Amniotic epithelial cell (primary cell): Measurements from ENCODE around the gene COASY.
"Not testable (repeated sequence)": the region's sequence is repeated elsewhere in the genome, so short reads cannot be mapped to it uniquely, and the experiment has no call there.

ENCODE experiments used
- DNase-seq: peaks from one replicate; pipeline ENCODE4 v3.0.0-alpha.2; 2010; ENCODE audit warnings: low read depth

COASY gene

DNA sequence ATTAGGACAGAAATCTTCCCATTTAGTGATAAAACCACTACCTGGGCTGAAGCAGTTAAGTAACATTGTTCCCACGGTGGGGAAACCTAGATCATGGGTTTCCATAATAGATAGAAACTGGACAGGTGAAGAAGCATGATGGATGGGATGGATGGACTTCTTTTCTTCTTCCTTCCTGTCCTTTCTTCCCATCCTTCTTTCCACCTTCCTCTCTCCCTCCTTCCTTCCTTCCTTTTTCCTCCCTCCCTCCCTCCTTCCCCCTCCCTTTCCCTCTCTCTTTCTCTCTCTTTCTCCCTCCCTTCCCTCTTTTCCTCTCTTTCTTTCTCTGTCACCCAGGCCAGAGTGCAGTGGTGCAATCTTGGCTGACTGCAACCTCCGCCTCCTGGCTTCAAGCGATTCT is 12.5 kb downstream of the COASY start:
- no peak for DNase-seq

DNA sequence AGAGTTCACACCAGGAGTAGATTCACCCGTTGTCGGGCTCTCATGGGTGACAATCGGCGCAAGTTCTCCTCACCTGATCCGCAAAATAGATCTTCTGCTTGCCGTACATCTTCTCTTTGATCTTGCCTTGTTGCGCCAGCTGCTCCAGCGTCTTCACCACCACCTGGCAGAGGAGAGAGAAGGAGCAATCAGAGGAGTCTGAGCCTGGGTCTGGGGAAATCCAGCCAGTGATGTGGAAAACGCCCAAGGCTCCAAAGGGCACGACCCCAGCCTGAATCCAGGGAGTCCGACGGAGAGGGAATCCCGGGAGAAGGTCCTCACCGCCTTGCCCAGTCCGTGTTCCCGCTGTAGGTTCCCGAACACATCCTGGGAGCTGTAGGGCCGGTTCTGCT is 15.2 kb downstream of the COASY start:
- no peak for DNase-seq

- peak; percentile 91 for DNase-seq
These were observed 15.8 kb downstream of the COASY start, which contains the start of gene PSMC3IP for GRCh38 chr17:42577532-42578281. TSS of gene PSMC3IP (minus strand) at chr17:42577729. CDS start at chr17:42577686, 43 bp downstream.

DNA sequence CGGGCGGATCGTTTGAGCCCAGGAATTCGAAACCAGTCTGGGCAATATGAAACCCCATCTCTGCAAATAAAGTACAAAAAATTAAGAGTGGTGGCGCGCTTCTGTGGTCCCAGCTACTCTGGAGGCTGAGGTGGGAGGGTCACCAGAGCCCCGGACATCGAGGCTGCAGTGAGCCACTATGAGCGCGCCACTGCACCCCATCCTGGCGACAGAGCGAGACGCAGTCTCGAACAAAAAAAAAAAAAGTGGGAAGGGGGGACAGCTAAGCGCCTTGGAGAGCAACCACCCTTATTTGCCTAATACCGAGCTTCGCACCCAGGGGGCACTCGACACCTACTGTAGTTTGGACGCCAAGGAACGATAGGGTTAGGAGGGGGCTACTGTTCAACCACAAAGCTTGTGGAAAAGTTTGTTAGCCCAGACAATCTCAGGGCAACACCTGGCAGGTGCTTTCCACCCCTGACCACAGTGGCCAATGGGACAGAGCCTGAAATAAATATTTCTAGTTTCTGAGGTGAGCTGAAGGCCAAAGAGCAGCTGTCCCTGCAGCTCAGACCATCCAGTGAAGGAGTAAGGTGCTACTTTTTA is 16.4 kb downstream of the COASY start:
- peak; percentile 60 for DNase-seq

DNA sequence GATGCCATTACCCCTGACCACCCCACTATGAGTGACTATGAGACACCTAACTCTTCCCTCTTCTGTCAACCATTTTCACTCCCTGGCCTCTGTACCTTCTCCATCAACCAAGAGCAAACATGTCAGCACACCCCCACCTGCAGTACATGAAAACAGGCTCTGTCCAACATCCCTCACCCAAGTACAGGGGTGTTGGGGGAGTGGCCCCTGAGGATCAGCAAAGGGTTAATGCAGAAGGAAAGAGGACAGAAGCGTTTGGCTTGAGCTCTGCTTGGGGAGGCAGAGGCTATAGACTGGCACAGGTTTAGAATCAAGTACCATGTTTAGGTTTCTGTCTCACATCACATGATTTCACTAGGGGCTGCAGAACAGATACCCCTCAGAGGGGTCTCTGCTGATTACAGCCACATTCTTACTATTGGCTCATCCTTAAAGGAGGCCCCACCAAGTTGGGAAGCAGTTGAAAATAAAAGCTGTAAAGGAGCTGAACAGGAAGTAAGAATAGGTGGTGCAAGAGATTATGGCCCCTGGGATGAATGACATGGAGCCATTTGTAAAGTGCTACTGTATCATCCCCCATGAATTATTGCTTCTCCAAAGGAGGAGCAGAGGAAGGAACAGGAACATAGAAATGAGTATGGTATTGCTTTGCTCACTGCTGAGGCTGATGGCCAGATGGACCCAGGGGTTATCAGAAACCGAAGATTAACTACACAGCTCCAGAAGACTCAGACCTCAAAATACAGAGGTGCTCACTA is 18.0 kb downstream of the COASY start:
- DNase-seq, result no peak

DNA sequence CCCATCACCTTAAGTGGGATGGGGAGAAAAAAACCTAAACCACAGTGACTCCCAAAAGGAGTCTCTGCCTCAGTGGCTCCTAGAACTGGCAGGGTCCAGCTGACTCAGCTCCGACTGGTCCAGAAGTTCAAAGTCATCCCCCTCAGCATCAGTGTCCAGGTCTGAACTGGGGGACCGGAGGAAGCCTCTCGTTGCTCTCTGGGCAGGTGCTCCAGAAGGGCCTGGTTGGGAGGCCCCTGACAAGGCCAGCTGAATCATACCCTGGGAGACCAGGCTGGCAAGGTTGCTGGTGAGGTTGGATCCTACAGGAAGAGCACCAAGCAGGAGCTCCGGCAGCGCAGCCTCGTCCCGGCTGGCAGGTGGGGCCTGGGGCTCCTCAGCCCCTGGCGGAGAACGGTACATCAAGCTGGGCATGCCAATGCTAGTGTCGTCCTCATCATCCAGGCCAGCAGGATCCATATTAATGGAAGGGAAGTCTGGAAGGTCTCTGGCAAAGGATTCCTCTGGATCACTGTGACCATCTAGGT is 19.9 kb downstream of the COASY start:
- no peak for DNase-seq

- no peak for DNase-seq
These were observed 22.9 kb downstream of the COASY start for GRCh38 chr17:42584880-42585279.

DNA sequence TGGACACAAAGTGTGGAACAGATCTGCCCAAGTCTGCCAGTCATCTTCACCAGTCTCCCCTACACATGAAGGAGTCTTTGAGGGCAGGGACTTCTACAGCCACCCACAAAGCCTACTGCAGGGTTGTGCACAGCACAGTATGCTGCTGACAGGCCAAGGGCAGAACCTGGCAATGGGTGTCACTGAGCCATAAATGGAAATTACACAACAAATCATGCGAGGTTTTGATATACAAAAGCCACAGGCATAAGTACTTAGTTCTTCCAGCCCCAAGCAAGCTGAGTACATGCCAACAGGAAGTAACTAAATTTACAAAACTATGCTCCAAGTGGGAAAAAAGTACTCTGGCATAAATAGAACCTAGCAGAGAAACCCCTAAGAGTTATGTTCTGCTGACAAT is 23.4 kb downstream of the COASY start:
- no peak for DNase-seq

- no peak for DNase-seq
These were observed 24.7 kb downstream of the COASY start for GRCh38 chr17:42586514-42587230.

DNA sequence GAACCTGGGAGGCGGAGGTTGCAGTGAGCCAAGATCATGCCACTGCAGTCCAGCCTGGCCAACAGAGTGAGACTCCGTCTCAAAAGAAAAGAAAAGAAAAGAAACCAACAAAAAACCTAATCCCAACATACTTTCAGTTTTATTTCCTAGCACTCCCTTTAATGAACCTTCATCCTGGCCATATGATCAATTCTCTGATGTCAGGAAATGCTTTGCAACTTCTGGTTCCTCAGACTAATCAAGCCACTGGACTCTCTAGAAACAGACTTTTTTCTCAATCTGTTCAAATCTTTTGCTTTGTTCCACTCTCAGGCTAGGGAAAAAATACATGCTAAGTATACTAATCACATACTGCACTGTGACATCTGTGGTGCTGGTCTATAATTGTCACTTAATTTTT is 28.9 kb downstream of the COASY start:
- no peak for DNase-seq

DNA sequence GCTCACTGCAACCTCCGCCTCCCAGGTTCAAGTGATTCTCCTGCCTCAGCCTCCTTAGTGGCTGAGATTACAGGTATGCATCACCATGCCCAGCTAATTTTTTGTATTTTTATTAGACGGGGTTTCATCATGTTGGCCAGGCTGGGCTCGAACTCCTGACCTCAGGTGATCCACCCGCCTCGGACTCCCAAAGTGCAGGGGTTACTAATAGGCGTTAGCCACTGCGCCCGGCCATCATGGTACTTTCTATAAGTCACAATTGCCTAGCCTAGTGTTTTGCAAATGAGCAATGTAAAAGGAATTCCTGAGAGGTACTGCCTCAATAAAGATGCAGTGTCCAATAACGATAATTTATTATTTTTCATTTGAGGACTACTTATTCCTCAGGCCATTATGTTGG is 29.5 kb downstream of the COASY start:
- no peak for DNase-seq

GRCh38 chr17:42596386-42596785 is 34.4 kb downstream of the COASY start:
- DNase-seq, result no peak

DNA sequence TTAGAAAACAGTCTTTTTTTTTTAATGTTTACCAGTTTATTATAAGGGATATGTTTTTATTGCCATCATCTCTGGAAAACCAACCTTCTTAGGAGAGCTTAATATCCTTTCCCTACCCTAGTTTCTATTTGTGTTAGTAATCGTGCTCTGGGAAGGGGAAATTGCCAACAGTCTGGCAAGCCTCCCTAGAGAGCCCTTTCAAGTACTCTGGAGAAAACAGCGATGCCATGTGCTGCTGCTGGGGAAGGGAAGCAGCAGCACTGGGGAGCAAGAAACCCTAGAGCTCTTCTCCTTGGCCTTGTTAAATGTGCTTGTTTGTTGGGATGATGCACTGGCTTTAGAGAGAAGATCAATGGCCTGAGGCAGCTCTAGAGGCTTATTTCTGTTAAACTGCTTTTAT is 37.0 kb downstream of the COASY start:
- DNase-seq, result no peak

GRCh38 chr17:42603318-42603717 is 41.4 kb downstream of the COASY start:
- no peak for DNase-seq

DNA sequence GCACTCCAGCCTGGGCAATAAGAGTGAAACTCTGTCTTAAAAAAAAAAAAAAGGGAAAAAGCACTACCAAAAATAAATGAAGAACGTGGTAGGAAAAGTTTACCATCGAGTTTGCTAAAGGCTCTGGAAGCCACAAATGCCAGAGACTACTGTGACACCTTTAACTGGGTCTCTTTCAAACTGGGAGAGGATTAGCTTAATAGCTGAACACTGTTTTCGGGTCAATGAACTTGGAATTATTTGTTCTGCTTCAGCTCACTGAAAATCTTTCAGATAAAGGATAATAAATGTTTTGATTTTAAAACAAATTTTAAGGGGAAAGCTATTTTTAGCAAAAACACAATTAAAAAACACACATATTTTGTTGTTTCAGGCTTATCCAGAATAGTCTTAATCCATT is 45.8 kb downstream of the COASY start:
- no peak for DNase-seq

DNA sequence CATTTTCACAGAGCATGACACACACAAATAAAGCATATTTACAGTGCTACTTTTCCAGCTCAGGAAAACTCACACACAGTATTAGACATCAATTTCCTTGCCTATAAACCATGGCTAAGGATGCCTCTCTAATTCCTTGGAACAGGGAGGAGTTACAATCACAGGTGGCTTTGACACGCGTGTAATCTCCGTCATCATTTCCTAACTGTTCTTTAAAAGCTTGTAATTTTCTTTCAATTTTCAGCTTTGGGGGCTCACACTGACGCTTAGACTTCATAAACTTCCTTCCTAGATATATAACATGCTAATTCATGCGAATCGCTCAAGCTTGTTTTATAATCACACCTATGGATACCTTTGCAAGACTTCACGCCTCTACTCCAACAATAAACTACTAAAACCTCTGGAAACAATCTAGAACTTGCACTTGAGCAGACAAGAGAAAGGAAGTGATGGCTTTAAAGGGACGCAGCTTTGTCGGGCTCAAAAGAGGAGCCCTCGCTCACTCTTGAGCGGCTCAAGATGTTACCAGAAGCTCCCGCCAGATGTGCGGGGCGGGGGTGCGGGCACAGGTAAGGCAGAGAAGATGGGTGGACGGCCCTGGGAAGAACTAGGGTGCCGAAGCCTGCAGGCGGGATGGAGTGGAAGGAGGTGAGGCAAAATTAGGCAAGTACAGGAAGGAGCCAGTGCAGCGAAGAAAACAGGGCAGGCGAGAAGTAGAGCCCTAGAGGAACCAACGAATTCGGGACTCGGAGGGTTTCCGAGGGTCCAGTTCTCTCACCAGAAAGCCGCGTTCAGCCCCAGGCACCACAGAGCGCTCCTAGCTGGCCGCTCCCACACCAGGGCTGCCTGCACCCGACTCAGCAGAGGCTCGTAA is 46.6 kb downstream of the COASY start:
- peak; percentile 3 for DNase-seq

DNA sequence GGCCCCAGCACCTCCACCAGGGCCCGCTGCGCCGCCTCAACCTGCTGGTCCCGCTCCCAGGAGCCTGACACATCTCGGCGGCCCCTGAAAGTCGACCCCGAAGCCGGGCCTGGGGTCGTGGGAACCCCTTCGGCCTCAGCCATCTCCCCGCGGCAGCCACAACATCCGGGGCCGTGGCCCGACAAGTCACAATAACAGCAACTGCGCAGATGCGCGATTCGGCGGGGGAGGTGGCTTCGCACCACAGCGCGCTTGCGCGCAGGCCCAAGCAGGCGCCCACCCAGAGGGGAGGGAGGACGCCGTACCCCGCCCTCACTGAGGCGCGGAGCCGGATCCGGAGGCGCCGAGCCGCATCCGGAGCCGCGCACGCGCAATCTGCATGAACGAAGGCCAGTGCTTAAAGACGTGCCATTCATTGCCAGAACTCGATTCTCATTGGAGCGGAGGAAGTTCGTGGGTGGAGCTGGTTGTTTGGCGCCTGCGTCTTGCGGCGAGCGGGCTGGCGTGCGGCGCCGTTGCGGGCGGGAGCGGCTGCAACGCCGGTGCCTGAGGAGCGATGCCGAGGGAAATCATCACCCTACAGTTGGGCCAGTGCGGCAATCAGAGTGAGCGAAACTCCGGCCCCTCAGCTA is 47.4 kb downstream of the COASY start, which contains the start of the genes RETREG3 and TUBG1:
Gene RETREG3 (minus strand): TSS at position 193 of the 632 bp plus-strand sequence. CDS start 50 bp downstream, at position 143.
Gene TUBG1 (plus strand): TSS at position 502 of the 632 bp plus-strand sequence. CDS start 55 bp downstream, at position 557.
- DNase-seq, result peak; percentile 99

DNA sequence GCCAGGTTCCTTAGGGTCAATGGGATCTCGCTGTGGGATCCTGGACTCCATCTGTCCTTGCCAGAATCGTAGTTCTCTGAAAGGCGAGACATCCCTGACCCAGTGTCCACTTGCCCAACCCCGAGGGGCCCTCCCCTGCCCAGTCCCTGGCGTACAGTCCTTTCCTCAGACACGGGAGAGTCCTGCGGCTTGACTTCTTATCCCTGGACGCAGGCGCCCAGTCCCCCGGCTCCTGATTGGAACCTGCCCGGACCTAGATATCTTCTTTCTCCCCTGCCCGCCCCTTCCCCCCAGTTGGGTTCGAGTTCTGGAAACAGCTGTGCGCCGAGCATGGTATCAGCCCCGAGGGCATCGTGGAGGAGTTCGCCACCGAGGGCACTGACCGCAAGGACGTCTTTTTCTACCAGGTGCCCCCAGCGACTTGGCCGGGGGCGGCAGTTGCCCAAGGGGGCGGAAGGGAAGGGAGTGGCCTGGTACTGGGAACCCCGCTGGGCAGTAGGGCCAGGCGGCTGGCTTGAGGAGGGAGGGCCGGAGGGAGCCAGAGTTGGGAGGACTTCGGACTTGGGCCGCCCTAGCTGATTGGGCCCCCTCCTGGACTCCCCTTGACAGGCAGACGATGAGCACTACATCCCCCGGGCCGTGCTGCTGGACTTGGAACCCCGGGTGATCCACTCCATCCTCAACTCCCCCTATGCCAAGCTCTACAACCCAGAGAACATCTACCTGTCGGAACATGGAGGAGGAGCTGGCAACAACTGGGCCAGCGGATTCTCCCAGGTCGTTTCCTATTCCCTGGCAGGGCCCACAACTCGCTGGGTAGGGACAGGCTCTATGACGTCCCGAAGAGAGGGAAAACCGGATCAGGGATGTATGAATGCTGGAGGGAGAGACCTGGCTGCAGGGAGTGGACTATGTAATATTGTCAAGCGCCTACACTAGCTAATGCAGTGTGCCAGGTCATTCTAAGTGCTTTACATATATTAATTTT is 48.2 kb downstream of the COASY start:
- DNase-seq, result not testable (repeated sequence)

- no peak for DNase-seq
These were observed 50.1 kb downstream of the COASY start for GRCh38 chr17:42612013-42612412.
